IPS-11a (cell line): Measurements from ENCODE around the gene FOXO1.

Source experiments
- H3K4me3 ChIP-seq: one replicate; pipeline ENCODE4 v1.5.1; 2013; ENCODE audit warnings: low read depth, low read length, control low read depth

The FOXO1 gene

DNA sequence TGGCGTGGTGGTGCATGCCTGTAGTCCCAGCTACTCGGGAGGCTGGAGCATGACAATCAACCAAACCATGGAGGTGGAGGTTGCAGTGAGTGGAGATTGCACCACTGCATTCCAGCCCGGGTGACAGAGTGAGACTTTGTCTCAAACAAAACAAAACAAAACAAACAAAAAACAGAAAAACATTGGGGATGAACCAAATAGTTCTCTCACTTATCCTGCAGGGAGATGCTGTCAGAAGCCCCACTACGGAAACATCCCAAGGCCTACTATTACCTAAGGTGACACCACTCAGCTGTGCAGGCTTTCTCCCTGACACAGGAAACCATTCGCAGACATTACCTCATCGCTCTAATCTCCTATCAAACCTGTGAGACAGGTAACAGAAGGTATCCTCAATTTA lies 113.5 kb downstream of the FOXO1 start:
- H3K4me3 ChIP-seq, result no peak overlapping the region

DNA sequence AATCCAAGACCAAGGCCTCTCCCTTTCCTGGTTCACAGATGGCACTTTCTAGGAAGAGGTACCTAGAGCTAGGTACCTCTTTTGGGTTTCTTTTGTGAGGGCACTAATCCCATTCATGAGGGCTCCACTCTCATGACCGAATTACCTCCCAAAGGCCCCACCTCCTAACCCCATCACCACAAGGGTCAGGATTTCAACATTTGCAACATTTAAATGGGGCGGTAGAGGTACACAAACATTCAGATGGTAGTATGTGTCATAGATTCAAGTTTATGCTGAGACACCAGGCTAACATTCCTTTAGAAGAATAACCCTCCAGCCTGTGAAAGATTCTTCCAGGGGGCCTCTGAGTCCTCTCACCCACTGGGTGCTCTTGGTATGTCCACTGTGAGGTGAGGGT lies 116.3 kb downstream of the FOXO1 start:
- no peak overlapping the region for H3K4me3 ChIP-seq

DNA sequence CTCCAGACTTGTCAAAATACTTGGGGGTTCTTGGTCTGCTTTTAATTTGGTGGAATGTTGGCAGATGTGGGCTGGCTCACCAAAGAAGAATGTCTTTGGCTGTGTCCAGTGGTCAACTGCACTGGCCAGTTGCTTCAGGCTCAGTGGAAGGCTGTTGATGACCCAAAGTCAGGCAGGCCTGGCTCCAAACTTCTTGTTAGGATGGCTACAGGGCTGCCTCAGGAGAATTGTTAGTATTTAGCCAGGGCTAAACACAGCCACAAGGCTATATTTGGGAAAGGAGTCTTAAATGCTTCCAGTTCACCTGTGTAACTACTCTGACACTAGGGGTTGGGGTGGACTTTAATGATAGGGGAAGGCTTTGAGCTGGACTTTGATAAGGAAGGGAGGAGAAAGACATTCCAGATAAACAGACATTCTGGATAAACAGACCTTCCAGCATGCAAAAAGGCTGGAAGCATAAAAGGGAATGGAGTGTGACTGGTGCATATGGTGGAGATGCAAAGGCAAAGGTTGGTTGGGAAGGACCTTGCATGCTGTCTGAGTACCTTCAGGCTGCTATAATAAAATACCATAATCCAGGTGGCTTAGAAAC lies 116.8 kb downstream of the FOXO1 start:
- H3K4me3 ChIP-seq, result no peak overlapping the region

DNA sequence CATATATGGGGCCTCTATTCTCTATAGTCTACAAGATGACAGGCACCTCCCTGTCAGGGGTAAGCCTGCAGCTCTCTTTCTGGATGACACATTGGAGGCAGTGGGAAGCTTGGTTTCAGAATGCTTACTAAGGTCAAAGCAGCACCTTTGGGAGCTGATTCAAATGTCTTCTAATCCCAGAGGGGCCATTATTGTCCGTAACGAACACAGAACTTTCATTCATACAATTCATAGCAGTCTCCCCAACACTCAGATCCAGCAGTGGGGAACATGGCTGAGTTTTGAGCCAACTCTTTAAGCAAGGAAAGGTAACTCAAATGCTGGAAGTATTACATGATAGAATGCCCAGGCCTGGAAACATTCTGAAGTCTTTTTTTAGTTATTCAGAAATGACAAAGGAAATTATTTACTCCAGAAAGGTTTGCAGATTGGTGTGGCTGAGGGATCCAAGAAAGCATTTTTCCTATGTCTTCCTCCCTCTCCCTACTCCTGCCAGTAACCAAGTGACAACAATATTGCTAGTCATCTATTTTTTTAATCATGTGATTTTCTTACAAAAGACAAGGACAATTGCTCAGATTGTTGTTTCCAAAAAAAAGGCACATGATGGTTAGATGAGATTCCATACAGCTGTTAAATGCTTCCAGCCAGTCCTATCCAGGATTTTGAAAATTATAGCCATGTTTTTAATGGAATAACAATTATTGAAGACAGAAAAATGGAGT lies 118.7 kb downstream of the FOXO1 start:
- no peak overlapping the region for H3K4me3 ChIP-seq

DNA sequence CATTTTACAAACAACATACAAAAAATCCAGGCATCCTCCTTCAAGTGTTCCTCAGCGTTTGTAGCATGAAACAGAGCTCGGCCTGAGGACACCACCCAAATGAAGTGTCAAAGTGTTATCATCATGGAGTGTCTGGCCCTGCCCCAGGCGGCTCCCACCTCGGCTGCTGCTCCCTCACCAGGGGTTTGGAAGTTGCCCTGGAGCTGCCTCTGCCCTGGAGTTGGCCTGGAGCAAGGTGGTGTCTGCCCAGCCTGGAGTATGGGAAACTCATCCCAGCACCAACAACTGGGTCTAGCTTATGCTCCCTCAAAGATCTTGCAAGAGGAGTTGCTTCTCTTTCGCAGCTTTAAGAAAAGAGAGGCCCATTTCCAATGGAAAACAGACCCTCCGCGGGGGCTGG lies 120.4 kb downstream of the FOXO1 start:
- H3K4me3 ChIP-seq, result no peak overlapping the region

DNA sequence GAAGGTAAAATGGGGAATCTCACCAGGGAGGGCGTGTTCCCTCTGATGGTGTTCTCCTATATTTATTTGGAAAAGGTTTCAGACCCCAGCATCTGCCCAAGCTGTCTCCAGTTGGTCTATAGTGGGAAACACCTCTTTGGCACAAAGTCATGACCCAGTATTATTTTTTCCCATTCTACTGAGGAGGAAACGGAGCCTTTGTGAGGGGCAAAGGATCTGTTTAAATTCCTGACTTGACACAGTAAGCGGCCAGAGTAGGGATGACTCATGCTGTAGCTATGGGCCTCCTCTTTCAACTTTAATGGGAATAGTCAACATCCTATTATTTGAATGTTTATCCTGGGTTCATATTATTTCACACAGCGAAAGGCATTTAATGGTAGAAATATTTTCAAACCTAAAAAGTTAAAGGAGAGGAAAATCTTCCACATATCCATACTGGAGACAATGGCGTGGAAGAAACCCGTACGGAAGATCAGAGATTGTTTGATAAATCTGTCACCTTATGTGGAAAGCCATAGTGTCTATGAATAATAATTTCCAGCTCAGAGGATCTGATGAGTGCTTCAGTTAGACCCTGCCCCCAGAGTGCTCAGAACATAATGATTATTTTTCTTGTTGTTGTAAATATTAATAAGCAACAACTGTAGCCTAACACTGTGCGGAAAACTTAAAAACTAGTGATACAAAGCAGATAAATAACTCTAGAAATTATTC lies 126.0 kb downstream of the FOXO1 start:
- no peak overlapping the region for H3K4me3 ChIP-seq

DNA sequence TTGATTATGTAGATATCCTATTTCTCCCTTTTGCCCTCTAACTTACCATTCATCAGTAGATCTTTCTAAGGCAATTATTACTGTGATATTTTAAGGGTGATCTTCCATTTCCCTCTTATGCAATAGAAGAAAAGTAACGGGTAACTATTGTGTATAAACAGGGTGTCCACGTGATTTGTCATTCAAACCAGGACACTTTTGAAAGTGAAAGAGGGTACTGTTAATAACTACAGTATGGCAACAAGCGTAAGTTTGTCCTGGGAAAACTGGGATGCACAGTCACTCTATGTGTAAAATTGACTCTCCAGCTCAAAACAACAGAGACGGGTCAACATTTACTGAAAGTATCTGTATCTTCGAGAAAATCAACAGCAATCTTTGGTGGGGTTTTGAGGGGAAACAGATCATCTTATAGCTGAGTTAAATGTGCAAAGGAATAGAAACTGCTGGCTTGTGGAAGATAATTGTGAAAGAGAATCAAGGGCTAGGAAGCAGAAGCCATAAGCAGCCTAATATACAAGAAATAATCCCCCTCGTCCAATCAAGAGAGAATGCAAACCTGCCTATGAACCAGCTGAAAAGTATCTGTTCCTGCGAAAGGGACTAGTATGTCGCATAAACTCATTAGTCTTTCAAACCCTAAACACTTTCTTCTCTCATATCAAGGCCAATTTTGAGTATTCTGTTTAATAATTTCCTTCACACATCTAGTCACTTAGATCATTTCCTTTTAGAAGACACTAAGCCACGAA lies 126.7 kb downstream of the FOXO1 start:
- no peak overlapping the region for H3K4me3 ChIP-seq

DNA sequence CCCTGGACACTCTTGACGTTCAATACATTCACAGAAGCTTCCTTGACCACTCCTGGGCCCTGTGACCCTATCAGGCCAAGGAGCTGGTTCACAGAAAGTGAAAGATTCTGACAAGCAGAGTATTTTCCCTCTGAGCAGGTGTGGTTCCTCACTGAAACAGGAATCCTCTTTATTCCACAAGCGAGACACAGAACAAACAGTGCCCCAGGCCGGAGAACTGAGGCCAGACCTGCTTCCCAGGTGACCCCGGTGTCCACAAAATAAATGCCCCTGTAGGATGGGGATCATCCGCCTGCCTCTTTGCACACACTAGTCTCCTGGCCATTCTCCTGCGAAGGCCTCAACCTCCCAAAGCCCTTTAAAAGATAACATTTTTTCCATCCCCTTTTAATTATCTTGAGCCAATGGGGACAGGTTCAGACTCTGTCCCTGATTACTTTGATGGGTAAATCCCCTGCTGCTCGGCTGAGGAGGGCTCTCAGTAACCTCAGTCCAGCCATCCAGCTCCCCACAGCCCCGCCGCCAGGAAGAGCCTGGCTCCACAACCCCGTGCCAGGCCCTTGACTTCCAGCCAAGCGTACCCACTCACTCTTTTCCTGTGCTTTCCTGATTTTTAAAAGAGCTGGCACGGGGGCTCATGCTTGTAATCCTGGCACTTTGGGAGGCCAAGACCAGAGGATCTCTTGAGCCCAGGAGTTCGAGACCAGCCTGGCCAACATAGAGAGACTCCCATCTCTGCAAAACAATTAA lies 129.1 kb downstream of the FOXO1 start:
- no peak overlapping the region for H3K4me3 ChIP-seq

DNA sequence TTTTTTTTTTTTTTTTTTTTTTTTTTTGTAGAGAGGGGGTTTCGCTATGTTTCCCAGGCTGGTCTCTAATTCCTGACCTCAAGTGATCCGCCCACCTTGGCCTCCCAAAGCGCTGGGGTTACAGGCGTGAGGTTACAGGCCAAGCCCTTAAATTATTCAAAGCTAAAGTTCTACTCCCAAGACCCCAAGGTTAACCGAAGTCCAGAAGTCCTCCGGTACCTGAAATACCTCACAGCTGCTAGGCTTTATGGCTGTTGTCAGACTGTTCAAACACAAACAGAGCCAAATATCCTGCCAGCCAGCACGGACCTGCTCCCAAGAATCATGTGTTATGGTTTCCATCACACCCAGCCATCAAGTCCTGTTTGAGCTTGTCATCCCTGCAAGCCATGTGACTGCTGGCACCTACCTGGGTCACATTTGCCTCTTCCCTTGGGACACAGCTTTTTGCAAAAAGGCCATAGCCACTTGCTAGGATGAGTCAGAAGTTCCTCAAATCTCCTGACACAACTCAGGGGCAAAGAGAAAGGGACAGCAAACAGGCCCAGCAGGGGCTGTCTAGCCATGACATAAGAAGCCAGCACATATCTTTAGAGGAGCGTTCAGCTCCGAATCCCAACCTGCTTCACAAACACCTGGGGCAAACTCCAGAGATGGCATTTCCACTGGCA lies 129.9 kb downstream of the FOXO1 start:
- no peak overlapping the region for H3K4me3 ChIP-seq

DNA sequence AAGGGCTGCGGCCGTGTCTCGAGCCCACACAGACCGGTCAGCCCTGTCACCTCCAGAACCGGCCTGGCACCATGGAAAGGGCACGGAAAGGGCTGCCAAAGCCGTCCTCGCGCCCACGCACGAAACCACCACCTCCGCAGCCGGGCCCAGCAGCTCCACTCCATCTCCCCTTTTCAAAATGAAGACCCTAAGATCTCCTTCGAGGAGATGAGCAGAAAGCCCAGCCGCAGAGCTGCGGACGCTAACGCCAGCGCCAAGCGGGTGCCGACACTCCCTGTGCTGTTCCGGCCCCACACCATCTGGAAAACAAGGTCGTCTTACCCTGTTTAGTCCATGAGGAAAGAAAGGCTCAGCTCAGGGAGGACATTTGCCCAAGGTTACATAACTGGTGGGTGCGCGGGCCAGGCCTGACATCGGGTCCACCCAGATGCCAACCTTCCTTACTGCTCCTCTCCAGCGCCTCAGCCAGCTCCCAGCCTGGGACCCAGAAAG lies 131.1 kb downstream of the FOXO1 start:
- H3K4me3 ChIP-seq, result no peak overlapping the region

DNA sequence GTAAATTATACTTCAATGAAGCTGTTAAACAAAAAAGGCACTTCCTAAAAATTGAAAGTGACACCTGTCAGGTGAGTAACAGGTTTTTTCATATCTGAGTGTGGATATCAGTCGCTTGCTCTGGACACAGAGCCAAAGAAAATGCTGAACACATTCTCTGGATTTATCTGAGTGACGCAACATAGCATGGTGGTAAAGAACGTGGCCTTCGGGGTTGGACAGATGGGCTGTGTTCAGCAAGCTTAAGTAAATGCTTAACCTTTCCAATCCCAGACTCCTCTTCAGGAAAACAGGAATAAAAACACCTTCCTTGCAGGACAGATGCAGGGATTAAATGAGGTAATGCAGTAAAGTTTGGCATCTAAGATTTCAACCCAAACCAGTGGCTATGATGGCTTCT lies 132.0 kb downstream of the FOXO1 start:
- no peak overlapping the region for H3K4me3 ChIP-seq

DNA sequence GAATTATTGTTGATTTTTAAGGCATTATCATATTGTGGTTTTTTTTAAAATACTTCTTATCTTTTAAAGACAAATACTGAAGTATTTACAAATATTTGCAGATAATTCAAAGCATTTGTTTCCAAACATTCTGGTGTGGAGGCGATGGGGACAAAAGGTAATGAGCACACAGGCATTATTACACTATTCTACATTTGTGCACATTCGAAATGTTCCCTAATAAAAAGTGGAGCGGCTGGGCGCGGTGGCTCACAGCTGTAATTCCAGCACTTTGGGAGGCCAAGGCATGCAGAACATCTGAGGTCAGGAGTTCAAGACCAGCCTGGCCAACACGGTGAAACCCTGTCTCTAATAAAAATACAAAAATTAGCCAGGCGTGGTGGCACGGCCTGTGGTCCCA lies 133.4 kb downstream of the FOXO1 start:
- H3K4me3 ChIP-seq, result no peak overlapping the region

DNA sequence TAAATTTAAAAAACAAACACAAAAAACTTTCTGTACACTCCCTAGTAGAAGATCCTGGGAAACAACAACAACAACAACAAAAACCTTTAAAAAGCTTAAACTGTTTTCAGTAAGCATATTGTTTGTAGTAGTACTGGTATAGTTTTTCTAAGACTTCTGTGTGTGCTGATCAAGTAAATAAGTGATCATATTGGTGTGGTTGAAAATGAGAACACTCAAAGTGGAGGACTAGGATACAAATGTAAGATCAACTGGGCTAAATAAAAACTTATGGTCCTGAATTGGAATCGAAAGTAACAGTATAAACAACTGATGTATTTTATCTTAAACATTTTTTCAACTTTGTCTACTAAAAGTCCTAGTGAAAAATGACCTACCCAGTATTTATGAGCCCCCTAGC lies 135.5 kb downstream of the FOXO1 start:
- H3K4me3 ChIP-seq, result no peak overlapping the region

DNA sequence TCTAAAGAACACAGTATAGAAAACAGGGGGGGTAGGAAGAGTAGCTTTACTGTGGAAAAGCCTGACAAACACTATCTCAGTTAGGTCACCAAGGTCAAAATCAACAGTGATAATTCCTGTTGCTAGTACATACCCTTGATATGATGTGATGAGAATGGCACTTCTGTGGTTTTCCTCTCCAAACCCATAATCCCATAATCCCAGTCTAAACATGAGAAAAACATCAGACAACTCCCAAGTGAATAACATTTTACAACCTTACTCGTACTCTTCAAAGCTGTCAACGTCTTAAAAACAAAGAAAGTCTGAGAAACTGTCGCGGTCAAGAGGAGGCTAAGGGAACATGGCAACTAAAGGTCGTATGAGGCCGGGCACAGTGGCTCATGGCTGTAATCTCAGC lies 137.6 kb downstream of the FOXO1 start:
- H3K4me3 ChIP-seq, result no peak overlapping the region

DNA sequence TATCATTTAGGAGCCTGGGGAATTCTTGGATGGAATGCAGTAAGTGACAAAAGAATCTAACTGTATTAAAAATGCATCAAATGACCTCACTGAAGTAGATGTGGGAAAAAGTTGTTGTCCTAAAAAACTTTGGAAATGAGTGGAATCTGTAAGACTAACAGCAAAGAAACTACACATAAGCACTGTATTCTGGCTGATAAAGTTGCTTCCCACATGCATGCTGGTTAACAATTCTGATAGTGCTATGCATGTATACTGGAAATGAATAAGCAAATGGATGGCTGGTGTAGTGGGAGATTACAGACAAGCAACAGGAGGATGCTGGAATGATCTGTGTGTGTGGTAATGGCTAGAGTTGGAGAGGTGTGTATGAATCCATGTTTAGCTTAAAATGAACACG lies 138.5 kb downstream of the FOXO1 start:
- no peak overlapping the region for H3K4me3 ChIP-seq

DNA sequence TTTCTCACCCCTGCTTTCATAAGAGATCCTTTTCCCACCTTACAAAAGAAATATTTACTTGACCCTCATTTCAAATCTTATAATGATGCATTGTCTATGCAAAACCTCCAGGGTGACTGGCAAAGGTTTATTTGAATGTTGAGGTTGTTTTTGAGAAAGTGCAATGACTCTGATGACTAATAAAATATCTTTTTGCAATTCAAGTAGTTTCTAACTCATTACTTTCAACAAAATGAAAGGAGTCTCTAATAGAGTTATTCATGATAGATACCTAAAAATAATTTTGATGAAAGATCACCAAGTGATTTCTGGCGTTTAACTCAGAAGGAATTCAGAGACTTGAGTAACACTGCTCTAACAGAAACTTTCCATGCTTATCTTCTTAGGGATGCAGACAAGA lies 144.2 kb downstream of the FOXO1 start:
- H3K4me3 ChIP-seq, result no peak overlapping the region

DNA sequence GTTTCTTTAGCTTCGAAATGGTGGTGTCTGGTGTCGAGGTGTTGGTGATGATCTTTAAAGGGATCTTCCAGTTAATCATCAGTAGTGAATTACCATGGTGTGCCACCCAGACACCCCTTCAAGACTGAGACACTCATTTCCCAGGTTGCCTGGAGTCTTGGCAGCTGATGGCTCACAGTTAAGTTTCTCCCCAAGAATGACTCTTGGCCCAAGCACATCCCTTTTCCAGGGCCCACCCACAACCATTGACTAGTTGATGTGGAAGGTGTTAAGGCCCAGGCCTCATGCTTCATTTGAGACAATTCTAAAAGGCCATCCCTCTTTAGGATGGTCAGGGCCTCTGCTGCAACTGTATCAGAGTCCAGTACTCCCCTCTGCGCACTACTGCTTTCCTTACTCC lies 145.5 kb downstream of the FOXO1 start:
- no peak overlapping the region for H3K4me3 ChIP-seq

DNA sequence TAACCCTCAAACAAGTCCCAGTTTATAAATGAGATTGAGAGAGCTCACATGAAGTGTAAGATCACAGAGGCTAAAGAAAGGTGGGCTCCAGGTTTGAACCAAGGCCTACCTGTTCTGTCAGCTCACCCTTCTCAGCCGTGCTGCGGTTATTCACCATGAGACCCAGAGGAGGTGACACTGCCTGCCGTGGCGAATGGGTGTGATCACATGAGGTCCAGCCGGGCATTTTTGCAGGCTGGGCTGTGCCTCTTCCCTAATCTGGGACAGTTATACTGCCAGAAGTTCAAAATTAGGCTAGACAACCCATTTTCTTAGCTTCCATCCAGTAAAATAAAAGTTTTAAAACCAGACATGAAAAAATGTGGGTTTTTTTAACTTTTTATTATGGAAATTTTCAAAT lies 146.8 kb downstream of the FOXO1 start:
- H3K4me3 ChIP-seq, result no peak overlapping the region

DNA sequence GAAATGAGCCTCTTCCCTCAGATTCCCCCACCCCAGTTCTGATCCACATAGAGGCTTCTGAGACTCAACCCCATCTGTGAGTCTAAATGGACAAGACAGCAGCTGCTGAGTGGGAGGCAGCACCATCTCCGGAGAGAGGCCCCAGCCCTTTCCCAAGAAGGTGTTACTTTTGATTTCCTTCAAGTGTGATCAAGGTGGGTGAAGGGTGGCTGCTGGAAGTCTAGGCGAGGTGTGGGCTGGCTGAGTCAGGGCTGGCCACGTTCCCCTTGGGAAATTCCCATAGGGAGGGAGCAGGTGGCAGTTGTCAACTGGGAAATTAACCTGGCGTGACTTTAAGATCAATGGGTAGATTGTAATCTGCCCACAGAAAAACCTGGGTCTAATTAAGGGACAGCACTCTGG lies 148.0 kb downstream of the FOXO1 start:
- H3K4me3 ChIP-seq, result no peak overlapping the region
